Panc1 (cell line): ENCODE data around the gene MEIS2. TPM values are rescaled to one million over a fixed set of nuclear protein-coding genes. Genes with fewer than 3 reads are reported as not detected.

ENCODE experiments used
- ATAC-seq: fragments of 200-7000 bp; cut with Tn5 transposase; 2 replicates; pipeline ENCODE4 v1.9.1; 2020; ENCODE audit warnings: mild to moderate bottlenecking, moderate library complexity
- BruUV-seq: library from RNA; stranded (reverse); fragments of 400-500 nt; replicated peaks from 2 replicates; lab custom pipeline; 2021; lab: Mats Ljungman, UMichigan
- CTCF ChIA-PET: fragments of 300-600 bp; sonication (Branson Sonifier 250); formaldehyde crosslinking; loops from one replicate; lab custom pipeline; 2022; ENCODE audit warnings: antibody characterized with exemption; lab: Charles Lee
- POLR2A ChIA-PET: fragments of 300-600 bp; sonication (Branson Sonifier 250); formaldehyde crosslinking; loops from one replicate; lab custom pipeline; 2022; ENCODE audit warnings: antibody characterized with exemption; lab: Charles Lee
- DNase-seq: peaks from one replicate; pipeline ENCODE4 v3.0.0-alpha.2; 2010; ENCODE audit warnings: low read depth, low spot score
- H3K27ac ChIP-seq: 2 replicates; pipeline ENCODE4 v1.5.1; 2011; ENCODE audit warnings: mild to moderate bottlenecking, low read length, inconsistent platforms
- H3K27me3 ChIP-seq: fragments of 200-500 bp; sonication (Bioruptor generic); 2 replicates; pipeline ENCODE4 v1.6.0; 2014; ENCODE audit warnings: low read length, inconsistent platforms; ENCODE audit not compliant: control insufficient read depth, insufficient read depth
- H3K36me3 ChIP-seq: fragments of 200-500 bp; sonication (Bioruptor generic); 2 replicates; pipeline ENCODE4 v1.5.1; 2014; ENCODE audit warnings: inconsistent platforms, mild to moderate bottlenecking, low read length, moderate library complexity; ENCODE audit not compliant: control insufficient read depth, insufficient read depth
- H3K4me1 ChIP-seq: 2 replicates; pipeline ENCODE4 v1.5.1; 2011; ENCODE audit warnings: inconsistent platforms, mild to moderate bottlenecking, low read length, moderate library complexity; ENCODE audit not compliant: control insufficient read depth, insufficient read depth
- H3K4me3 ChIP-seq, 2 experiments: 2 replicates each; pipeline ENCODE4 v1.5.1; 2011 to 2012; ENCODE audit warnings: low read depth in 2 of 2, low read length in 2 of 2, mild to moderate bottlenecking in 2 of 2, inconsistent platforms in 1 of 2, moderate library complexity in 1 of 2
- H3K9me3 ChIP-seq: fragments of 200-500 bp; sonication (Bioruptor generic); 2 replicates; pipeline ENCODE4 v1.5.1; 2014; ENCODE audit warnings: low read depth, mild to moderate bottlenecking, inconsistent platforms, low read length, moderate library complexity; ENCODE audit not compliant: control insufficient read depth, insufficient read depth
- POLR2AphosphoS5 ChIP-seq: IDR thresholded peaks from 2 replicates; pipeline ENCODE4 v1.6.1; 2012; ENCODE audit warnings: mild to moderate bottlenecking, low read depth, low read length, moderate library complexity
- SIN3A ChIP-seq: IDR thresholded peaks from 2 replicates; pipeline ENCODE4 v1.6.1; 2012; ENCODE audit warnings: low read depth, mild to moderate bottlenecking, low read length, moderate library complexity, borderline replicate concordance; ENCODE audit not compliant: insufficient read depth
- TCF7L2 ChIP-seq: IDR thresholded peaks from 2 replicates; pipeline ENCODE4 v1.6.1; 2011; ENCODE audit warnings: mild to moderate bottlenecking, low read depth, low read length, inconsistent platforms
- in situ Hi-C: cut with HindIII; loops from 2 replicates; pipeline ENCODE4 v1.10.0; 2016; ENCODE audit warnings: low sequenced_read_pairs, low pct_unique_long_range_greater_than_20kb
- intact Hi-C: fragments of 100-400 bp; cut with micrococcal nuclease; formaldehyde crosslinking; loops from one replicate; pipeline ENCODE4 v1.10.0; 2022; ENCODE audit not compliant: unreplicated experiment
- total RNA-seq: library from RNA; stranded (reverse); gene quantifications from one replicate; pipeline ENCODE4 v1.2.1, GENCODE V29; 2021; ENCODE audit not compliant: unreplicated experiment
- TF ChIP-seq, protein P1 (sequence below), 2 experiments: IDR thresholded peaks; 2 replicates each; pipeline ENCODE4 v1.6.1; 2011 to 2012; ENCODE audit warnings: low read depth in 2 of 2, control low read depth in 1 of 2, low read length in 1 of 2, mild to moderate bottlenecking in 1 of 2, moderate library complexity in 1 of 2; ENCODE audit not compliant: insufficient read depth in 1 of 2
- TF ChIP-seq, protein P2 (sequence below): fragments of 450-650 bp; IDR thresholded peaks from 2 replicates; pipeline ENCODE4 v1.5.1; 2017; ENCODE audit warnings: mild to moderate bottlenecking

Gene MEIS2
- total RNA-seq, 1 experiment from 2014 or later: 9.3 TPM

GRCh38 chr15:37017031-37017625 is 83.2 kb downstream of the MEIS2 start:
- Histone ChIP-seq H3K4me3 (no peak overlapping the region), H3K36me3 (no peaks in the 10 kb centered on the region), H3K9me3 (no peaks in the 10 kb centered on the region), H3K4me1 (peaks cover 5% of the 10 kb centered on the region; the same call in 1 of the 2 replicates), H3K27me3 (no peaks in the 10 kb centered on the region), H3K27ac (no peak overlapping the region)
- no peak for TF ChIP-seq TCF7L2
- no peak for TF ChIP-seq SIN3A
- ChIA-PET POLR2A (no interaction called here), CTCF (no interaction called here)
- ATAC-seq (no peak), DNase-seq (no peak)
- in situ Hi-C loops: no loop called here
- intact Hi-C loops: no loop called here
- BruUV-seq: no TSS peak

- CTCF ChIA-PET: no interaction called here
- Histone ChIP-seq H3K36me3 (no peaks in the 10 kb centered on the region), H3K9me3 (no peaks in the 10 kb centered on the region), H3K27ac (no peak overlapping the region), H3K4me3 (no peak overlapping the region), H3K4me1 (peaks cover 5% of the 10 kb centered on the region; the same call in 1 of the 2 replicates), H3K27me3 (no peaks in the 10 kb centered on the region)
- TF ChIP-seq SIN3A (no peak), POLR2AphosphoS5 (no peak), TCF7L2 (no peak)
- TF ChIP-seq, protein P1, sequence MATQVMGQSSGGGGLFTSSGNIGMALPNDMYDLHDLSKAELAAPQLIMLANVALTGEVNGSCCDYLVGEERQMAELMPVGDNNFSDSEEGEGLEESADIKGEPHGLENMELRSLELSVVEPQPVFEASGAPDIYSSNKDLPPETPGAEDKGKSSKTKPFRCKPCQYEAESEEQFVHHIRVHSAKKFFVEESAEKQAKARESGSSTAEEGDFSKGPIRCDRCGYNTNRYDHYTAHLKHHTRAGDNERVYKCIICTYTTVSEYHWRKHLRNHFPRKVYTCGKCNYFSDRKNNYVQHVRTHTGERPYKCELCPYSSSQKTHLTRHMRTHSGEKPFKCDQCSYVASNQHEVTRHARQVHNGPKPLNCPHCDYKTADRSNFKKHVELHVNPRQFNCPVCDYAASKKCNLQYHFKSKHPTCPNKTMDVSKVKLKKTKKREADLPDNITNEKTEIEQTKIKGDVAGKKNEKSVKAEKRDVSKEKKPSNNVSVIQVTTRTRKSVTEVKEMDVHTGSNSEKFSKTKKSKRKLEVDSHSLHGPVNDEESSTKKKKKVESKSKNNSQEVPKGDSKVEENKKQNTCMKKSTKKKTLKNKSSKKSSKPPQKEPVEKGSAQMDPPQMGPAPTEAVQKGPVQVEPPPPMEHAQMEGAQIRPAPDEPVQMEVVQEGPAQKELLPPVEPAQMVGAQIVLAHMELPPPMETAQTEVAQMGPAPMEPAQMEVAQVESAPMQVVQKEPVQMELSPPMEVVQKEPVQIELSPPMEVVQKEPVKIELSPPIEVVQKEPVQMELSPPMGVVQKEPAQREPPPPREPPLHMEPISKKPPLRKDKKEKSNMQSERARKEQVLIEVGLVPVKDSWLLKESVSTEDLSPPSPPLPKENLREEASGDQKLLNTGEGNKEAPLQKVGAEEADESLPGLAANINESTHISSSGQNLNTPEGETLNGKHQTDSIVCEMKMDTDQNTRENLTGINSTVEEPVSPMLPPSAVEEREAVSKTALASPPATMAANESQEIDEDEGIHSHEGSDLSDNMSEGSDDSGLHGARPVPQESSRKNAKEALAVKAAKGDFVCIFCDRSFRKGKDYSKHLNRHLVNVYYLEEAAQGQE (IDR thresholded peaks at IDR 0.05; ENCODE audit: insufficient read depth in 1 of 2, low read depth in 2 of 2, low read length in 1 of 2): no peak
- POLR2A ChIA-PET: no interaction called here
- BruUV-seq: no TSS peak
- no peak for DNase-seq
- ATAC-seq: no peak
- intact Hi-C loops: no loop called here
- in situ Hi-C loops: no loop called here
Measured at GRCh38 chr15:37016231-37016630, 84.1 kb downstream of the MEIS2 start.

DNA sequence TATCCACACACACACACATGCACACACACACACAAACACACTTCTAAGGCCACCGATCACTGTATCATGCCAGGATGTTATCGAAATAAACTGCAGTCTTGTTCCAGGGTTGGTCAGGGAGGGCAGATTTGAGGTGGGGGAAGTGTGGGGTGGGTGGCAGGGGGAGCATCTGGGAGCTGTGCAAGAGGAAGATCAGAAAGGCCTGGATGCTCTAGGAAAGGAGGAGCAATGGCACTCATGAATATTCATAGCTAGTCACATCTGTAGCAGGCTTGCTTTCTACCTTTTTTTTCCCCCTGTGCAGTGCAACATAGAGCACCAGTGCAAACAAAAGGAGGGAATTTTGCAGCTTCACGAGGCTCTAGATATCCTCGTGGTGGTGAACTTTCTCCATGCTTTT is 84.9 kb downstream of the MEIS2 start:
- no peaks in the 10 kb centered on the region for H3K9me3 ChIP-seq
- H3K27me3 ChIP-seq: no peaks in the 10 kb centered on the region
- POLR2A ChIA-PET: no interaction called here
- no TSS peak for BruUV-seq
- intact Hi-C loops: no loop called here
- TF ChIP-seq POLR2AphosphoS5 (no peak), SIN3A (no peak), TCF7L2 (no peak)
- TF ChIP-seq, protein P1 (IDR thresholded peaks at IDR 0.05; ENCODE audit: insufficient read depth in 1 of 2, low read depth in 2 of 2, low read length in 1 of 2): no peak
- TF ChIP-seq, protein P2, sequence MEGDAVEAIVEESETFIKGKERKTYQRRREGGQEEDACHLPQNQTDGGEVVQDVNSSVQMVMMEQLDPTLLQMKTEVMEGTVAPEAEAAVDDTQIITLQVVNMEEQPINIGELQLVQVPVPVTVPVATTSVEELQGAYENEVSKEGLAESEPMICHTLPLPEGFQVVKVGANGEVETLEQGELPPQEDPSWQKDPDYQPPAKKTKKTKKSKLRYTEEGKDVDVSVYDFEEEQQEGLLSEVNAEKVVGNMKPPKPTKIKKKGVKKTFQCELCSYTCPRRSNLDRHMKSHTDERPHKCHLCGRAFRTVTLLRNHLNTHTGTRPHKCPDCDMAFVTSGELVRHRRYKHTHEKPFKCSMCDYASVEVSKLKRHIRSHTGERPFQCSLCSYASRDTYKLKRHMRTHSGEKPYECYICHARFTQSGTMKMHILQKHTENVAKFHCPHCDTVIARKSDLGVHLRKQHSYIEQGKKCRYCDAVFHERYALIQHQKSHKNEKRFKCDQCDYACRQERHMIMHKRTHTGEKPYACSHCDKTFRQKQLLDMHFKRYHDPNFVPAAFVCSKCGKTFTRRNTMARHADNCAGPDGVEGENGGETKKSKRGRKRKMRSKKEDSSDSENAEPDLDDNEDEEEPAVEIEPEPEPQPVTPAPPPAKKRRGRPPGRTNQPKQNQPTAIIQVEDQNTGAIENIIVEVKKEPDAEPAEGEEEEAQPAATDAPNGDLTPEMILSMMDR: no peak
- CTCF ChIA-PET: interaction anchor here (0.6 kb wide), 1 partner anchor 22 kb away, joined by 3 read pairs; no protein-coding TSS in a partner anchor
- peaks cover 5% of the 10 kb centered on the region; the same call in 1 of the 2 replicates for H3K4me1 ChIP-seq
- no peaks in the 10 kb centered on the region for H3K36me3 ChIP-seq
- H3K27ac ChIP-seq: no peak overlapping the region
- no peak for DNase-seq
- H3K4me3 ChIP-seq: no peak overlapping the region
- in situ Hi-C loops: no loop called here
- no peak for ATAC-seq
